Ovary (tissue), 3 donors: ENCODE data around the gene ARL6IP6.
"Not testable (repeated sequence)": the region's sequence is repeated elsewhere in the genome, so short reads cannot be mapped to it uniquely, and the experiment has no call there.

Experiments
- EP300 ChIP-seq: sonication (generic); formaldehyde crosslinking; IDR thresholded peaks from one replicate; pipeline ENCODE4 v1.6.1; 2017; ENCODE audit warnings: antibody characterized with exemption
- POLR2A ChIP-seq: fragments of 450-650 bp; IDR thresholded peaks from one replicate; pipeline ENCODE4 v1.6.1; 2017; ENCODE audit warnings: antibody characterized with exemption, mild to moderate bottlenecking, moderate library complexity
- TF ChIP-seq, protein P1 (sequence below), 3 donors: fragments of 450-650 bp in 2 of 3; fragments of 200-600 bp in 1 of 3; IDR thresholded peaks; one replicate each; pipeline versions ENCODE4 v1.5.1 to v1.8.0; 2016 to 2022; ENCODE audit warnings: antibody characterized with exemption in 3 of 3, mild to moderate bottlenecking in 1 of 3
- donor health status: DM: no; HTN: no; CAD: no.

DNA sequence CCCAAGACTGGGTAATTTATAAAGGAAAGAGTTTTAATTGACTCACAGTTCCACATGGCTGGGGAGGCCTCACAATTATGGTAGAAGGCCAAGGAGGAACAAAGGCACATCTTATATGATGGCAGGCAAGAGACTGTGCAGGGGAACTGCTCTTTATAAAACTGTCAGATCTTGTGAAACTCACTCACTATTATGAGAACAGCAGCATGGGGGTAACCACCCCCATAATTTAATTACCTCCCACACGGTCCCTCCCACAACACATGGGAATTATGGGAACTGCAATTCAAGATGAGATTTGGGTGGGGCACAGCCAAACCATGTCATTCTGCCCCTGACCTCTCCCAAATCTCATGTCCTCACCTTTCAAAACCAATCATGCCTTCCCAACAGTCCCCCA, 19.1 kb downstream of the ARL6IP6 start:
- TF ChIP-seq, protein P1, sequence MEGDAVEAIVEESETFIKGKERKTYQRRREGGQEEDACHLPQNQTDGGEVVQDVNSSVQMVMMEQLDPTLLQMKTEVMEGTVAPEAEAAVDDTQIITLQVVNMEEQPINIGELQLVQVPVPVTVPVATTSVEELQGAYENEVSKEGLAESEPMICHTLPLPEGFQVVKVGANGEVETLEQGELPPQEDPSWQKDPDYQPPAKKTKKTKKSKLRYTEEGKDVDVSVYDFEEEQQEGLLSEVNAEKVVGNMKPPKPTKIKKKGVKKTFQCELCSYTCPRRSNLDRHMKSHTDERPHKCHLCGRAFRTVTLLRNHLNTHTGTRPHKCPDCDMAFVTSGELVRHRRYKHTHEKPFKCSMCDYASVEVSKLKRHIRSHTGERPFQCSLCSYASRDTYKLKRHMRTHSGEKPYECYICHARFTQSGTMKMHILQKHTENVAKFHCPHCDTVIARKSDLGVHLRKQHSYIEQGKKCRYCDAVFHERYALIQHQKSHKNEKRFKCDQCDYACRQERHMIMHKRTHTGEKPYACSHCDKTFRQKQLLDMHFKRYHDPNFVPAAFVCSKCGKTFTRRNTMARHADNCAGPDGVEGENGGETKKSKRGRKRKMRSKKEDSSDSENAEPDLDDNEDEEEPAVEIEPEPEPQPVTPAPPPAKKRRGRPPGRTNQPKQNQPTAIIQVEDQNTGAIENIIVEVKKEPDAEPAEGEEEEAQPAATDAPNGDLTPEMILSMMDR (IDR thresholded peaks at IDR 0.05) = not testable (repeated sequence)
- not testable (repeated sequence) for TF ChIP-seq EP300, POLR2A
